Gastroesophageal sphincter (tissue), 4 donors: ENCODE data around the gene DENND2C. TPM values are rescaled to one million over a fixed set of nuclear protein-coding genes. Genes with fewer than 3 reads are reported as not detected.

Source experiments
- ATAC-seq: fragments of 150-250 bp; one replicate; pipeline ENCODE4 v1.9.1; 2016; ENCODE audit warnings: mild to moderate bottlenecking, moderate library complexity
- H3K27ac ChIP-seq, 4 donors: fragments of 200-600 bp; sonication (generic) in 3 of 4; 1 replicate in 3 of 4; 2 replicates in 1 of 4; pipeline ENCODE4 v1.5.1; 2016 to 2019
- H3K27me3 ChIP-seq: fragments of 200-600 bp; sonication (generic); one replicate; pipeline ENCODE4 v1.5.1; 2019
- H3K36me3 ChIP-seq, 2 donors: fragments of 200-600 bp; sonication (generic); one replicate each; pipeline ENCODE4 v1.5.1; 2019; ENCODE audit warnings: control low read depth in 1 of 2
- H3K4me1 ChIP-seq, 3 donors: fragments of 200-600 bp; sonication (generic); 1 replicate in 2 of 3; 2 replicates in 1 of 3; pipeline ENCODE4 v1.5.1; 2016 to 2019; ENCODE audit warnings: control low read depth in 2 of 3
- H3K4me3 ChIP-seq, 2 donors: fragments of 200-600 bp; sonication (generic); one replicate each; pipeline ENCODE4 v1.5.1; 2019; ENCODE audit warnings: mild to moderate bottlenecking in 1 of 2, moderate library complexity in 1 of 2
- H3K9me3 ChIP-seq, 3 donors: fragments of 200-600 bp; sonication (generic); one replicate each; pipeline ENCODE4 v1.5.1; 2017 to 2019; ENCODE audit warnings: control low read depth in 2 of 3
- EP300 ChIP-seq: sonication (generic); formaldehyde crosslinking; IDR thresholded peaks from one replicate; pipeline ENCODE4 v1.6.1; 2017; ENCODE audit warnings: antibody characterized with exemption, mild to moderate bottlenecking
- POLR2A ChIP-seq, 2 donors: fragments of 450-650 bp; IDR thresholded peaks; one replicate each; pipeline ENCODE4 v1.6.1; 2017; ENCODE audit warnings: antibody characterized with exemption in 2 of 2, mild to moderate bottlenecking in 2 of 2, moderate library complexity in 1 of 2
- POLR2AphosphoS5 ChIP-seq: sonication (generic); formaldehyde crosslinking; IDR thresholded peaks from one replicate; pipeline ENCODE4 v1.6.1; 2017; ENCODE audit warnings: antibody characterized with exemption
- WGBS, 2 donors: methylation state at CpG; one replicate each; pipeline ENCODE4 v1.1.5; 2018; ENCODE audit warnings: low coverage in 1 of 2; 5-methylcytosine and 5-hydroxymethylcytosine counted together
- total RNA-seq, 4 donors: library from RNA; depleted of rRNA; stranded (reverse); fragments of >200 nt; gene quantifications; one replicate each; pipeline ENCODE4 v1.1.0, GENCODE V29; 2016
- TF ChIP-seq, protein P1 (sequence below), 4 experiments: fragments of 200-600 bp in 2 of 4; fragments of 450-650 bp in 2 of 4; sonication (generic) in 1 of 4; IDR thresholded peaks; one replicate each; pipeline ENCODE4 v1.5.1; 2017 to 2019; ENCODE audit warnings: antibody characterized with exemption in 4 of 4, mild to moderate bottlenecking in 2 of 4, moderate library complexity in 2 of 4

Gene DENND2C
- total RNA-seq, 4 donors from 2014 or later = 2.8 to 5.3 (median 2.9) TPM

DNA sequence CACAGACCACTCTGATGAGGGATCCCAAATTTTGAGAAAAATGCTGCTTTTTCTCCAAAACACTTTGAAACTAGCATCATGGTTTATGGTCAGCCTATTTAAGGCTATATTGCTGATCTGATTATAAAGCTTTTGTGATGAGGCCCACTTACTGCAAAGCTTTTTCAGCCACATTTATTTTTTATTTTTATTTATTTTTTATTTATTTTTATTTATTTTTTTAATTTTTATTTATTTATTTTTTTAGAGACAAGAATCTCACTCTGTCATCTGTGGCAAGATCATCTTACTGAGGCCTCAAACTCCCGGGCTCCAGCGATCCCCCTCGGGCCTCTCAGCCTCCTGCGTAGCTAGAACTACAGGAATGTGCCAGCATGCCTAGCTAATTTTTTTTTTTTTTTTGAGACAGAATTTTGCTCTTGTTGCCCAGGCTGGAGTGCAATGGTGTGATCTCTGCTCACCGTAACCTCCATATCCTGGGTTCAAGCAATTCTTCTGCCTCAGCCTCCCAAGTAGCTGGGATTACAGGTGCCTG is 83.3 kb downstream of the DENND2C start:
- Histone ChIP-seq H3K4me3 (no peak overlapping the region), H3K4me1 (peaks cover 0 to 9% (median 5%) of the 10 kb centered on the region in 3 donors), H3K9me3 (no peaks in the 10 kb centered on the region), H3K27ac (no peak overlapping the region), H3K27me3 (no peaks in the 10 kb centered on the region), H3K36me3 (peaks cover 0 to 23% of the 10 kb centered on the region in 2 donors)
- 96 to 100% methylated on average over 4 to 5 of the region's 5 CpGs for WGBS, 2 donors
- ATAC-seq = no peak
- TF ChIP-seq POLR2A (IDR thresholded peaks at IDR 0.05) (no peak), EP300 (no peak), POLR2AphosphoS5 (no peak)
- TF ChIP-seq, protein P1, sequence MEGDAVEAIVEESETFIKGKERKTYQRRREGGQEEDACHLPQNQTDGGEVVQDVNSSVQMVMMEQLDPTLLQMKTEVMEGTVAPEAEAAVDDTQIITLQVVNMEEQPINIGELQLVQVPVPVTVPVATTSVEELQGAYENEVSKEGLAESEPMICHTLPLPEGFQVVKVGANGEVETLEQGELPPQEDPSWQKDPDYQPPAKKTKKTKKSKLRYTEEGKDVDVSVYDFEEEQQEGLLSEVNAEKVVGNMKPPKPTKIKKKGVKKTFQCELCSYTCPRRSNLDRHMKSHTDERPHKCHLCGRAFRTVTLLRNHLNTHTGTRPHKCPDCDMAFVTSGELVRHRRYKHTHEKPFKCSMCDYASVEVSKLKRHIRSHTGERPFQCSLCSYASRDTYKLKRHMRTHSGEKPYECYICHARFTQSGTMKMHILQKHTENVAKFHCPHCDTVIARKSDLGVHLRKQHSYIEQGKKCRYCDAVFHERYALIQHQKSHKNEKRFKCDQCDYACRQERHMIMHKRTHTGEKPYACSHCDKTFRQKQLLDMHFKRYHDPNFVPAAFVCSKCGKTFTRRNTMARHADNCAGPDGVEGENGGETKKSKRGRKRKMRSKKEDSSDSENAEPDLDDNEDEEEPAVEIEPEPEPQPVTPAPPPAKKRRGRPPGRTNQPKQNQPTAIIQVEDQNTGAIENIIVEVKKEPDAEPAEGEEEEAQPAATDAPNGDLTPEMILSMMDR (IDR thresholded peaks at IDR 0.05) = no peak

DNA sequence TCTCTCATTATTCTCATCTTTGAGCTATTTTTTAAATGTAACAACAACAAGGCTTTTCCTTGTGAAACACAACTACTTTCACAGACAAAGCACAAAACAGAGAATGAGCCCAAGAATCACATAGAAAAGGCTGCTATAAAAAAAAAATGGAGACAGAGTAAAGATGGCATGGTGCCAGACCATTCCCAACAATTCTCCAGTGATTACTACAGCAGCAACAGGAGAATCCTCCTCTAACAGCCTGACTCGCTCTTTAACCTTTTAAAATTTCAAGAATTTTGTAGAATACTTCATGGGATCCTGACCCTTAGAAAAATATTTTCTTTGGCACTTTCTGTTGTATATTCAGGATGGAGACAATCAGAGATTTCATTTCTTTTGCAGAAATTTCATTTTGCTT is 84.6 kb downstream of the DENND2C start:
- WGBS, 2 donors = 56 to 67% methylated on average over 1 of the region's 1 CpG
- no peak for ATAC-seq
- peaks cover 0 to 17% (median 7%) of the 10 kb centered on the region in 3 donors for H3K4me1 ChIP-seq
- no peak overlapping the region for H3K4me3 ChIP-seq
- no peak overlapping the region for H3K27ac ChIP-seq
- peaks cover 0 to 23% of the 10 kb centered on the region in 2 donors for H3K36me3 ChIP-seq
- H3K9me3 ChIP-seq = no peaks in the 10 kb centered on the region
- H3K27me3 ChIP-seq = no peaks in the 10 kb centered on the region
- TF ChIP-seq, protein P1 (IDR thresholded peaks at IDR 0.05) = no peak
- TF ChIP-seq POLR2AphosphoS5 (no peak), EP300 (no peak), POLR2A (IDR thresholded peaks at IDR 0.05) (no peak)

DNA sequence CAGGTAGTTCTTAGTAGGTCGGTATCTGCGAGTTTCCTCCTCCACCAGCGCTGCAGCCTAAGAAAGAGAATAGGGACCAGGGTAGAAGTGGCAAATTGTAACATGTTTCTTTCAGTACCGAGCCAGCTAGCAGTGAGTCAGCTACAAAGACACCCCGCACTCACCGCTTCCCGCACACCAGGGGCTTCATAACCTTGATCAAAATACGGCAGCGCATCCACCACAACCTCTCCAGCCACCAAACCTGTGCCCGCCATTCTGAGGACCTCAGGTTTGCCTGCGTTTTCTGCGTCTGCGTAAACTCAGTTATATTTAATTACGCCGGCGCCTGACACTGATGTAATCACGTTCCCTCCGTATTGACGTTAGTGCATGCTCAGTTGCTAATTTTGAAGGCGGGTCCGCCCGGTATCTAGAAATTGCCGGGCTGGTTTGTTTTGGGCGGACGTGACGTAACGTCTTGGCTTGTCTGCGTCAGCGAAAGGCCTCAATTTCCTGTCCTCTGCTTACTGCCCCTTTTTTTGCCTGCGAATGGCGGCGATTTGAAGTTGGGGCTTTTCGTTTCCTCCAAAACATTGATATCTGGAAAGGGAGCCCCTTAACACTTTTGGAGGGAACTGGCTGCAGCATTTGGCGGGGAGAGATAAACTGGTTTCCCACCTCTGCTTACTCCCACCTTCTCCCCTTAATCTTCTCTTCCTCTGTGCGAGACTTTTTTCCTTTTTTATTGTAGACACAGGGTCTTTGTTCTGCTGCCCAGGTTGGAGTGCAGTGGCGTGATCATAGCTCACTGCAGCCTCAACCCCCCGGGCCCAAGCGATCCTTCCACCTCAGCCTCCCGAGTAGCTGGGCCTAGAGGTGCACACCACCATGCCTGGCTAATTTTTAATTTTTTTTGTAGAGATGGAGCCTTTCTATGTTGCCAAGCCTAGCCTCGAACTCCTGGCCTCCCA is 88.2 kb downstream of the DENND2C start, which contains the start of gene BCAS2:
Gene BCAS2, minus strand, starts transcription at position 281 of the 953 bp plus-strand sequence. Its CDS starts 24 bp downstream, at position 257.
- no peaks in the 10 kb centered on the region for H3K9me3 ChIP-seq
- H3K27ac ChIP-seq = peak within 1 kb of the TSS; percentile 85 to 94 (median 90)
- peaks cover 3 to 49% (median 14%) of the 10 kb centered on the region in 3 donors for H3K4me1 ChIP-seq
- ATAC-seq = peak; percentile 99
- no peaks in the 10 kb centered on the region for H3K27me3 ChIP-seq
- TF ChIP-seq POLR2AphosphoS5 (peak; percentile 97), POLR2A (IDR thresholded peaks at IDR 0.05) (peak; percentile 78 to 81), EP300 (peak; percentile 49)
- TF ChIP-seq, protein P1 (IDR thresholded peaks at IDR 0.05) = no peak
- H3K4me3 ChIP-seq = peak within 1 kb of the TSS; percentile 57 to 84
- 10 to 15% methylated on average over 25 to 33 of the region's 40 CpGs for WGBS, 2 donors
- peaks cover 0 to 39% of the 10 kb centered on the region in 2 donors for H3K36me3 ChIP-seq

DNA sequence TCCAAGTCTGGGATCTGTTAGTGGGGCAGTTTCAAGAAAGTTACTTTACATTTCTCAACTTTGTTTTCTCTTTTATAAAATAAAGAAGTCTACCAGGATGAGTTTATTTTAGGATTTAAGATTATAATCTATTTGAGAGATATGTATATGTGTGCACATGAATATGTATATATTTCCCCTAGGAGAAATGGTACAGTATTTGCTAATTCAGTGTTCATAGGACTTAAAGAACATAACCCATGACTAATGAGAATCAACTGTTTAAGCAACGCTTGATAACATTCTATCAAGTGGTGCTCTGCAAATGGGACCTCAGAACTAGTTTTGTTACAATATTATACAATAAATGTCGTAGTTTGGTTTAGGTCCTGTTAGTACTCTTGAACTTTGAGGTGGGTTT is 95.5 kb downstream of the DENND2C start:
- peaks cover 5 to 100% of the 10 kb centered on the region in 2 donors for H3K36me3 ChIP-seq
- WGBS, 2 donors = 95 to 96% methylated on average over 2 of the region's 2 CpGs
- TF ChIP-seq EP300 (no peak), POLR2AphosphoS5 (no peak), POLR2A (IDR thresholded peaks at IDR 0.05) (no peak)
- TF ChIP-seq, protein P1 (IDR thresholded peaks at IDR 0.05) = no peak
- no peaks in the 10 kb centered on the region for H3K9me3 ChIP-seq
- H3K27ac ChIP-seq = no peak overlapping the region
- no peak for ATAC-seq
- no peaks in the 10 kb centered on the region for H3K27me3 ChIP-seq
- no peak overlapping the region for H3K4me3 ChIP-seq
- peaks cover 0 to 24% (median 3%) of the 10 kb centered on the region in 3 donors for H3K4me1 ChIP-seq
